ENCODE data around the gene CYSLTR2.
A peak's percentile ranks its signal among the peaks of the same experiment; 100 is the strongest.

The CYSLTR2 gene

DNA sequence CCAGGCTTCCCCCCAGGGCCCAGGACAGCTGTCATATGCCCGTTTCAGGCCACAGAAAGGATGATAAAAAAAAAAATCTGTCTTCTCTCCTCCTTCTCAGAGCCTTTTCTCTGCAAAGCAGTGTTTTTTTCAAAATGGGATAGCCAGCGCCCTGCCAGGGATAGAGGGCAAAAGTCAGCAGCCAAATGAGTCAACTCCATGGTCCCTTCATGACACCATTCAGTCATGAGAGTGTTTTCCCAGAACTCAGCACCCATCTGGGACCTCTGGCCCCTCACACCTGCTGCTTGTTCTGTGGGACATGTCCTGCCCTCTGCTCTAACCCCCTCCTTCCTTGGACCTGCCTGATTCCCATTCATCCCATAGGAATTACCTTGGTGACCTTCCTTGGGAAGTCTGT, 95.0 kb downstream of the CYSLTR2 start:
- no peak for TF ChIP-seq SNAI2 (CRISPR knock-in tag; IDR thresholded peaks at IDR 0.05)
- TF ChIP-seq, protein P1, sequence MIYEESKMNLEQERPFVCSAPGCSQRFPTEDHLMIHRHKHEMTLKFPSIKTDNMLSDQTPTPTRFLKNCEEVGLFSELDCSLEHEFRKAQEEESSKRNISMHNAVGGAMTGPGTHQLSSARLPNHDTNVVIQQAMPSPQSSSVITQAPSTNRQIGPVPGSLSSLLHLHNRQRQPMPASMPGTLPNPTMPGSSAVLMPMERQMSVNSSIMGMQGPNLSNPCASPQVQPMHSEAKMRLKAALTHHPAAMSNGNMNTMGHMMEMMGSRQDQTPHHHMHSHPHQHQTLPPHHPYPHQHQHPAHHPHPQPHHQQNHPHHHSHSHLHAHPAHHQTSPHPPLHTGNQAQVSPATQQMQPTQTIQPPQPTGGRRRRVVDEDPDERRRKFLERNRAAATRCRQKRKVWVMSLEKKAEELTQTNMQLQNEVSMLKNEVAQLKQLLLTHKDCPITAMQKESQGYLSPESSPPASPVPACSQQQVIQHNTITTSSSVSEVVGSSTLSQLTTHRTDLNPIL (CRISPR knock-in tag; IDR thresholded peaks at IDR 0.05; ENCODE audit: low read depth) = no peak
- TF ChIP-seq TSHZ2 (CRISPR knock-in tag; IDR thresholded peaks at IDR 0.05) = no peak
- no peak for TF ChIP-seq OSR1 (CRISPR knock-in tag; IDR thresholded peaks at IDR 0.05)
- TF ChIP-seq CSDC2 (CRISPR knock-in tag; IDR thresholded peaks at IDR 0.05) = no peak
- TF ChIP-seq ZFP3 (CRISPR knock-in tag; IDR thresholded peaks at IDR 0.05) = no peak
- no peak for TF ChIP-seq PPARA (CRISPR knock-in tag; IDR thresholded peaks at IDR 0.05; ENCODE audit: borderline replicate concordance)
- TF ChIP-seq RARB (CRISPR knock-in tag; IDR thresholded peaks at IDR 0.05) = no peak
- TF ChIP-seq ARNTL (CRISPR knock-in tag; IDR thresholded peaks at IDR 0.05; ENCODE audit: borderline replicate concordance, low read depth) = no peak
- TF ChIP-seq ZNF565 (CRISPR knock-in tag; conservative IDR thresholded peaks at IDR 0.05; ENCODE audit: low read depth) = no peak
- TF ChIP-seq, protein P2, sequence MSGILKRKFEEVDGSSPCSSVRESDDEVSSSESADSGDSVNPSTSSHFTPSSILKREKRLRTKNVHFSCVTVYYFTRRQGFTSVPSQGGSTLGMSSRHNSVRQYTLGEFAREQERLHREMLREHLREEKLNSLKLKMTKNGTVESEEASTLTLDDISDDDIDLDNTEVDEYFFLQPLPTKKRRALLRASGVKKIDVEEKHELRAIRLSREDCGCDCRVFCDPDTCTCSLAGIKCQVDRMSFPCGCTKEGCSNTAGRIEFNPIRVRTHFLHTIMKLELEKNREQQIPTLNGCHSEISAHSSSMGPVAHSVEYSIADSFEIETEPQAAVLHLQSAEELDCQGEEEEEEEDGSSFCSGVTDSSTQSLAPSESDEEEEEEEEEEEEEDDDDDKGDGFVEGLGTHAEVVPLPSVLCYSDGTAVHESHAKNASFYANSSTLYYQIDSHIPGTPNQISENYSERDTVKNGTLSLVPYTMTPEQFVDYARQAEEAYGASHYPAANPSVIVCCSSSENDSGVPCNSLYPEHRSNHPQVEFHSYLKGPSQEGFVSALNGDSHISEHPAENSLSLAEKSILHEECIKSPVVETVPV (CRISPR knock-in tag; IDR thresholded peaks at IDR 0.05) = no peak
- TF ChIP-seq TCF4 (CRISPR knock-in tag; IDR thresholded peaks at IDR 0.05; ENCODE audit: borderline replicate concordance) = no peak
- no peak for TF ChIP-seq TOX (CRISPR knock-in tag; IDR thresholded peaks at IDR 0.05; ENCODE audit: borderline replicate concordance)
- no peak for TF ChIP-seq ZC3H10 (CRISPR knock-in tag; IDR thresholded peaks at IDR 0.05)
- no peak for TF ChIP-seq PATZ1 (CRISPR knock-in tag; IDR thresholded peaks at IDR 0.05; ENCODE audit: borderline replicate concordance)
- no peak for TF ChIP-seq BACH2 (CRISPR knock-in tag; IDR thresholded peaks at IDR 0.05; ENCODE audit: borderline replicate concordance)
- TF ChIP-seq ESRRG (CRISPR knock-in tag; IDR thresholded peaks at IDR 0.05) = no peak
- TF ChIP-seq ZNF70 (CRISPR knock-in tag; IDR thresholded peaks at IDR 0.05) = no peak
- no peak for TF ChIP-seq GLIS3 (CRISPR knock-in tag; IDR thresholded peaks at IDR 0.05)
- no peak for TF ChIP-seq ZFP30 (CRISPR knock-in tag; IDR thresholded peaks at IDR 0.05)

DNA sequence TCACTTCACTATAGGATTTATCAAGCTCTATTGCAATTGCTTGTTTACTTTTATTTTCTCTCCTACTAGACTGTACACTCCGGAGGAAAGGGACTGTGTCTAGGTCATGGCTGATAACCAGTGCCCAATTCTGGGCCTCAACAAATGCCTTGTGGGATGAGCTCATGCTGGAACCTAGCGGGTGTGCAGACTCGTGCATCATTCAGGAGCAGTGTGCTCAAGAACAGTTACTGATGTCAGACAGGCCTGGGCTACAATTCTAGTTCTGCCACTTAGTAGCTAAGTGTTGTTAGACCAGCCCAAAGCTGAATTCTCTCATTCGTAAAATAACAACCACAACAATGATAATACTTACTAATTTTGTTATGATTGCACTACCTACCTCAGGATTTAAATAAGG, 95.4 kb downstream of the CYSLTR2 start:
- peak; percentile 28 for ATAC-seq
- no peak for TF ChIP-seq CSDC2 (CRISPR knock-in tag; IDR thresholded peaks at IDR 0.05)
- no peak for TF ChIP-seq PPARA (CRISPR knock-in tag; IDR thresholded peaks at IDR 0.05; ENCODE audit: borderline replicate concordance)
- TF ChIP-seq, protein P1 (CRISPR knock-in tag; IDR thresholded peaks at IDR 0.05; ENCODE audit: low read depth) = no peak
- TF ChIP-seq TCF4 (CRISPR knock-in tag; IDR thresholded peaks at IDR 0.05; ENCODE audit: borderline replicate concordance) = no peak
- TF ChIP-seq BACH2 (CRISPR knock-in tag; IDR thresholded peaks at IDR 0.05; ENCODE audit: borderline replicate concordance) = no peak
- TF ChIP-seq TSHZ2 (CRISPR knock-in tag; IDR thresholded peaks at IDR 0.05) = no peak
- TF ChIP-seq POU6F1 (CRISPR knock-in tag; IDR thresholded peaks at IDR 0.05; ENCODE audit: borderline replicate concordance, low read depth) = no peak
- no peak for TF ChIP-seq ARNTL (CRISPR knock-in tag; IDR thresholded peaks at IDR 0.05; ENCODE audit: borderline replicate concordance, low read depth)
- TF ChIP-seq, protein P2 (CRISPR knock-in tag; IDR thresholded peaks at IDR 0.05) = no peak
- TF ChIP-seq RARB (CRISPR knock-in tag; IDR thresholded peaks at IDR 0.05) = no peak
- TF ChIP-seq ESRRG (CRISPR knock-in tag; IDR thresholded peaks at IDR 0.05) = no peak
- no peak for TF ChIP-seq OSR1 (CRISPR knock-in tag; IDR thresholded peaks at IDR 0.05)
- TF ChIP-seq ZNF565 (CRISPR knock-in tag; conservative IDR thresholded peaks at IDR 0.05; ENCODE audit: low read depth) = no peak
- no peak for TF ChIP-seq ISL1 (CRISPR knock-in tag; IDR thresholded peaks at IDR 0.05)

More for the DNA sequence above, 95.0 kb downstream of the CYSLTR2 start:
- no peak for ATAC-seq
